Pancreas (tissue), 10 donors: ENCODE measurements around the gene EGFLAM. TPM values are rescaled to one million over a fixed set of nuclear protein-coding genes. Genes with fewer than 3 reads are reported as not detected.
A peak's percentile ranks its signal among the peaks of the same experiment; 100 is the strongest.

Source experiments
- ATAC-seq, 4 donors: fragments of 200-7000 bp; cut with Tn5 transposase; one replicate each; pipeline versions ENCODE4 v1.8.0 to v1.9.1; 2020; ENCODE audit warnings: mild to moderate bottlenecking in 4 of 4, moderate library complexity in 4 of 4
- DNase-seq, 6 donors: peaks; one replicate each; pipeline ENCODE4 v3.0.0-alpha.2; 2020
- FAIRE-seq: peaks from 2 replicates; lab custom pipeline; 2012; peaks lifted over from hg19 to GRCh38; lab: Jason Lieb, UNC
- H3K27ac ChIP-seq, 4 donors: fragments of 200-600 bp; sonication (generic); 1 replicate in 3 of 4; 2 replicates in 1 of 4; pipeline versions ENCODE4 v1.5.0 to v1.8.0; 2020
- H3K27me3 ChIP-seq, 4 donors: fragments of 200-600 bp; one replicate each; pipeline ENCODE4 v1.8.0; 2021
- H3K36me3 ChIP-seq, 3 donors: fragments of 200-600 bp; sonication (generic) in 1 of 3; one replicate each; pipeline versions ENCODE4 v1.5.0 to v1.8.0; 2020 to 2021
- H3K4me1 ChIP-seq, 3 donors: fragments of 200-600 bp; one replicate each; pipeline ENCODE4 v1.8.0; 2021
- H3K4me3 ChIP-seq, 4 donors: fragments of 200-600 bp; sonication (generic) in 2 of 4; one replicate each; pipeline versions ENCODE4 v1.5.0 to v1.8.0; 2020 to 2021
- H3K9me3 ChIP-seq, 4 donors: fragments of 200-600 bp; one replicate each; pipeline ENCODE4 v1.8.0; 2021
- WGBS, 2 donors: extraction: QIAGEN DNeasy Blood & Tissue Kit; methylation state at CpG; one replicate each; pipeline ENCODE4 v1.1.7; 2013; 5-methylcytosine and 5-hydroxymethylcytosine counted together
- intact Hi-C, 3 donors: fragments of 100-400 bp; cut with DNase I; formaldehyde crosslinking; loops; one replicate each; pipeline versions ENCODE4 v1.11.1 to v1.14.2; 2022
- polyA plus RNA-seq, 2 donors: library from polyadenylated mRNA; stranded (reverse); fragments of 200-250 nt; gene quantifications; one replicate each; pipeline ENCODE4 v1.2.3, GENCODE V29; 2013
- total RNA-seq, 6 donors: library from RNA; stranded (reverse); fragmentation: NEBNext Ultra II Directional in 4 of 6; extraction: Animal tissue kit (Norgen Biotek cat#: 25700) in 4 of 6; gene quantifications; one replicate each; pipeline versions ENCODE4 v1.2.1 to v1.2.4, GENCODE V29; 2021 to 2023
- TF ChIP-seq, protein P1 (sequence below), 4 donors: fragments of 200-600 bp; sonication (generic) in 3 of 4; IDR thresholded peaks; one replicate each; pipeline versions ENCODE4 v1.5.0 to v1.8.0; 2021; ENCODE audit warnings: antibody characterized with exemption in 4 of 4
- donor health status: healthy with polysubstance abuse.
- donor health status: DM: no; HTN: no; CAD: no; lungs with moderate emphysema.
- donor health status: DM: no; HTN: no; CAD: no.
- donor health status: control.
- donor health status: control.
- donor health status: Bipolar disorder and iron deficiency.
- donor health status: DM: yes; HTN: yes; CAD: no.
- donor health status: DM: no; HTN: no; CAD: no.
- donor health status: DM: no; HTN: no; CAD: no.
- donor health status: DM: yes; HTN: yes; CAD: no.

The EGFLAM gene
- total and polyA plus RNA-seq, 8 donors, result 0.73 to 2.4 (median 1.1) TPM

DNA sequence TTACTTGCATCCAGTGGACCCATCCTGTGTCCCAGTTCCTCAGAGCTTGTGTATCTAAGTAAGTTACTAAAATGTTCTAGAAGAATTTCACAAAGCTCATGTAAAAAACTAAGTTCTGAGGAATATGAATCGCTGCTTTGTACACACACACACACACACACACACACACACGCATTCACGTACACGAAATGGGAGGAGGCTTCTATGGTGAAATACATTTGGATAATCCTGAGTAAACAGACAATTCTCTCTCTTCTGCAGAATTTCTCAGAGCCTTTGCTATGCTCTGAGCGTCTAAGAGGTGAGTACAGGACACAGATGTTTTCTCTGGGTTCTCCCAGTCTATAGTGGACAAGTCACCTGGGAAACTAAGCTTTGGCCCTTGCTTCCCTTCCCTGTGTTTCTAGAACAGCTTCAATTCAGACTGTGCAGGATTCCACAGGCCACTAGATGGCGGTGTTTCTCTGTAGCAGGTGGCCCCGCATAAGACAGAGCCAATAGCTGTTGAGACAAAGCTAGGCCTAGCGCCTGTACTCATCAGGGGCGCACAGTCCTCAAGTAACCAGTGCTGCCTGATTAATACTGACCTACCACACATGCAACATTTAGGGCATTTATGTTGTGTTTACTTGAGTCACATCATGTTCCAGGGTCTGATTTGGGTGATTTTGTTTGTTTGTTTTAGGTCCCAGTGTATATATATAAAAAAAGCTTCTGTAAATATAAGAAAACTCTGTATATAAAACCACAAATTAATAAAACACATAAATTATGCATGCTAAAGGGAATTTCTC, 183.3 kb downstream of the EGFLAM start:
- Histone ChIP-seq H3K36me3 (no peaks in the 10 kb centered on the region), H3K27me3 (no peaks in the 10 kb centered on the region), H3K9me3 (no peaks in the 10 kb centered on the region), H3K4me1 (no peaks in the 10 kb centered on the region), H3K4me3 (no peak overlapping the region), H3K27ac (no peak overlapping the region)
- intact Hi-C loops, result loop anchor here in 2 of 3 donors (5.0 to 10.0 kb wide), 3 partner anchors 226 to 366 kb away; no protein-coding TSS in a partner anchor
- FAIRE-seq (no peak), ATAC-seq (peak; percentile 99 to 100 (median 99)), DNase-seq (peak; percentile 76 to 91 (median 86))
- TF ChIP-seq, protein P1, sequence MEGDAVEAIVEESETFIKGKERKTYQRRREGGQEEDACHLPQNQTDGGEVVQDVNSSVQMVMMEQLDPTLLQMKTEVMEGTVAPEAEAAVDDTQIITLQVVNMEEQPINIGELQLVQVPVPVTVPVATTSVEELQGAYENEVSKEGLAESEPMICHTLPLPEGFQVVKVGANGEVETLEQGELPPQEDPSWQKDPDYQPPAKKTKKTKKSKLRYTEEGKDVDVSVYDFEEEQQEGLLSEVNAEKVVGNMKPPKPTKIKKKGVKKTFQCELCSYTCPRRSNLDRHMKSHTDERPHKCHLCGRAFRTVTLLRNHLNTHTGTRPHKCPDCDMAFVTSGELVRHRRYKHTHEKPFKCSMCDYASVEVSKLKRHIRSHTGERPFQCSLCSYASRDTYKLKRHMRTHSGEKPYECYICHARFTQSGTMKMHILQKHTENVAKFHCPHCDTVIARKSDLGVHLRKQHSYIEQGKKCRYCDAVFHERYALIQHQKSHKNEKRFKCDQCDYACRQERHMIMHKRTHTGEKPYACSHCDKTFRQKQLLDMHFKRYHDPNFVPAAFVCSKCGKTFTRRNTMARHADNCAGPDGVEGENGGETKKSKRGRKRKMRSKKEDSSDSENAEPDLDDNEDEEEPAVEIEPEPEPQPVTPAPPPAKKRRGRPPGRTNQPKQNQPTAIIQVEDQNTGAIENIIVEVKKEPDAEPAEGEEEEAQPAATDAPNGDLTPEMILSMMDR (IDR thresholded peaks at IDR 0.05), result peak; percentile 81 to 96 (median 90)
- WGBS, 2 donors, result 22 to 28% methylated on average over 9 of the region's 9 CpGs

DNA sequence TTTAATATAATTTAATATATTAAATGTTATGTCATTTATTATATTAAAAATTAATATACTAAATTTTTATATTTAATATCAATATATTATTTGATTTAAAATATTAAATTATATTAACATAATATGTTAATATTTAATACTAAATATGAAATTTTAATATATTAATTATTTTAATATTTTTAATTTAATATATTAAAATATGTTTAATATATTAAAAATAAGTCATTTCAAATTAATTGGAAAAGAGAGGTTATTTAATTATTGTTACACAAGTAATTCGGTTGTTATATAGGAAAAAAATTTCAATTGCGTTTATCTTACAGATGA, 183.9 kb downstream of the EGFLAM start:
- Histone ChIP-seq H3K4me1 (no peaks in the 10 kb centered on the region), H3K9me3 (no peaks in the 10 kb centered on the region), H3K27me3 (no peaks in the 10 kb centered on the region), H3K27ac (no peak overlapping the region), H3K4me3 (no peak overlapping the region), H3K36me3 (no peaks in the 10 kb centered on the region)
- intact Hi-C loops, result loop anchor here in 2 of 3 donors (5.0 to 10.0 kb wide), 3 partner anchors 225 to 365 kb away; no protein-coding TSS in a partner anchor
- TF ChIP-seq, protein P1 (IDR thresholded peaks at IDR 0.05), result no peak
- ATAC-seq (no peak), DNase-seq (no peak), FAIRE-seq (peak; percentile 99)
- WGBS, 2 donors, result 46% methylated on average over 2 of the region's 2 CpGs

DNA sequence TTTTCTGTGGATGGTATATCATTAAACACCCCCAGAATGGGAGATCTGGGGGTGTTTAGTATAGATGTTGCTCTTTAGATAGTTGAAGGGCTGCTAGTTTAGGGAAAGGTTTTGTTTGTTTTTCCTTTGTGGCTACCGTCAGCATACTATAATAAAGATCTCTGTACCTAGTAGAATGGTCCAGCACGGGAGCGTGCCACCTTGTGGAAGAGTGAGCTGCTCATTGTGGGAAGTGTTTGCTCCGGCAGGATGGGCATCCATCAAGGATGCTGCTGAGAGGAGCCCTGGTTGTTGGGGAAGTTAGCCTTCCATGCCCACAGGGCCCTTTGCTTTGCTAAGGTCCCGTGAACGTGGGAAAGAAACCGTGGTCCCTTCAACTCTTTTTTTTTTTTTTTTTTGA, 185.0 kb downstream of the EGFLAM start:
- no peak for FAIRE-seq

DNA sequence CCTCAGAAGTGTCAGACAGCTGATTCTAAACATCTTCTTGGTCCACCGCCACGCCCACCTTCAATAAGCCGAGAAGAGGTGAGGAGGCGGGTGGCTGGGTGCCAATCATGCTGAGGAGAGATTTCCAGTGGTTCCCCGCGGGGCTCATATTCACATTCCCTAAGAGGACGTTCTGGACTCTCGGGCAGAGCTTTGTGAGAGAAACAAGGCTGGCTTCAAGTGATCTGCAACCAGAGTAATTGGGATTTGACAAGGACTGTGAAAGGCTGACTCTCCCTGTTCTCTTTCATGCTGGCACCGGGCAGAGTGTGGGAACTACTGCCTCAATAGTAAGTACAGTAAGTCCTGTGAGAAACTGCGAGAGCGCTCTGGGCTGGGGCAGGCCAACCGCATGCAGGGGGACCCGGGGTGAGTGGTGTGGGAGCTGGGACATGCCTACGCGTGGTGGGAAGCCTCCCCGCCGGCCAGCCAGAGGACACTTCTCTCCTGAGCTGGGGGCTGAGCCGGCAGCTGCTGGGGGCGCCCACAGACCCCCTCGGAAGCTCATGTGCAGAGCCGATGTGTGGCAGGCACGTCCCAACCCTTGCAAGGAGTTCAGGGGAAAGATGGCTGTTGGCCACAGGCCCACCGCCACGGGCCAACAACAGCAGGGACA, 187.1 kb downstream of the EGFLAM start:
- no peak overlapping the region for H3K27ac ChIP-seq
- no peaks in the 10 kb centered on the region for H3K27me3 ChIP-seq
- no peaks in the 10 kb centered on the region for H3K4me1 ChIP-seq
- TF ChIP-seq, protein P1 (IDR thresholded peaks at IDR 0.05), result no peak
- H3K36me3 ChIP-seq, result no peaks in the 10 kb centered on the region
- ATAC-seq (peak in 1 of 4 donors; percentile 25), DNase-seq (peak in 1 of 6 donors; percentile 71), FAIRE-seq (no peak)
- intact Hi-C loops, result loop anchor here in 1 of 3 donors (10.0 kb wide), 1 partner anchor 359 kb away; no protein-coding TSS in a partner anchor
- 66 to 68% methylated on average over 24 of the region's 24 CpGs for WGBS, 2 donors
- H3K4me3 ChIP-seq, result peak overlapping the region in 1 of 4 donors; percentile 18
- H3K9me3 ChIP-seq, result no peaks in the 10 kb centered on the region

More for the DNA sequence above, 185.0 kb downstream of the EGFLAM start:
- DNase-seq, result no peak
- no peak for ATAC-seq
- H3K4me3 ChIP-seq, result no peak overlapping the region
- H3K27ac ChIP-seq, result no peak overlapping the region
- 83 to 86% methylated on average over 7 of the region's 7 CpGs for WGBS, 2 donors
- H3K27me3 ChIP-seq, result no peaks in the 10 kb centered on the region
- H3K36me3 ChIP-seq, result no peaks in the 10 kb centered on the region
- H3K9me3 ChIP-seq, result no peaks in the 10 kb centered on the region
- no peaks in the 10 kb centered on the region for H3K4me1 ChIP-seq
- TF ChIP-seq, protein P1 (IDR thresholded peaks at IDR 0.05), result no peak
- intact Hi-C loops, result loop anchor here in 2 of 3 donors (5.0 to 10.0 kb wide), 3 partner anchors 224 to 364 kb away; no protein-coding TSS in a partner anchor
